Gastrocnemius medialis (tissue), 4 donors: ENCODE results near the gene MCEMP1.

ENCODE experiments used
- CTCF ChIP-seq, 5 experiments: fragments of 450-650 bp in 3 of 5; fragments of 200-600 bp in 2 of 5; sonication (generic) in 2 of 5; IDR thresholded peaks in 4 of 5; conservative IDR thresholded peaks in 1 of 5; 1 replicate in 4 of 5; 2 replicates in 1 of 5; pipeline ENCODE4 v1.5.1; 2016 to 2019; ENCODE audit warnings: antibody characterized with exemption in 5 of 5, mild to moderate bottlenecking in 3 of 5, moderate library complexity in 3 of 5
- POLR2A ChIP-seq, 2 donors: fragments of 450-650 bp; IDR thresholded peaks; one replicate each; pipeline ENCODE4 v1.6.1; 2017; ENCODE audit warnings: antibody characterized with exemption in 2 of 2, mild to moderate bottlenecking in 2 of 2, moderate library complexity in 2 of 2

- TF ChIP-seq POLR2A (IDR thresholded peaks at IDR 0.05) = no peak
- TF ChIP-seq CTCF (IDR thresholded peaks at IDR 0.05 in 4 of 5, conservative IDR thresholded peaks at IDR 0.05 in 1 of 5) = no peak
Measured at GRCh38 chr19:7709932-7710460, 33.1 kb downstream of the MCEMP1 start.
